Right atrium auricular region (tissue), 2 donors: ENCODE results near the gene AMIGO2. TPM values are rescaled to one million over a fixed set of nuclear protein-coding genes. Genes with fewer than 3 reads are reported as not detected.

Source experiments
- DNase-seq: peaks from one replicate; pipeline ENCODE4 v3.0.0-alpha.2; 2019; ENCODE audit warnings: low spot score
- H3K27ac ChIP-seq, 2 donors: fragments of 200-600 bp; sonication (generic); 1 replicate in 1 of 2; 2 replicates in 1 of 2; pipeline ENCODE4 v1.5.1; 2016 to 2019
- H3K27me3 ChIP-seq, 2 donors: fragments of 200-600 bp; sonication (generic); one replicate each; pipeline versions ENCODE4 v1.5.1 to v1.6.0; 2017 to 2019
- H3K36me3 ChIP-seq: fragments of 200-600 bp; sonication (generic); one replicate; pipeline ENCODE4 v1.5.1; 2016
- H3K4me1 ChIP-seq, 2 donors: fragments of 200-600 bp; sonication (generic); one replicate each; pipeline versions ENCODE4 v1.5.1 to v1.6.0; 2017 to 2019
- H3K4me3 ChIP-seq, 2 donors: fragments of 200-600 bp; sonication (generic); 1 replicate in 1 of 2; 2 replicates in 1 of 2; pipeline ENCODE4 v1.5.1; 2017 to 2019; ENCODE audit warnings: mild to moderate bottlenecking in 1 of 2, moderate library complexity in 1 of 2
- H3K9me3 ChIP-seq, 2 donors: fragments of 200-600 bp; sonication (generic); one replicate each; pipeline ENCODE4 v1.5.1; 2019
- total RNA-seq, 2 donors: library from RNA; depleted of rRNA; stranded (reverse); fragments of >200 nt; gene quantifications; one replicate each; pipeline ENCODE4 v1.1.0, GENCODE V29; 2016
- TF ChIP-seq, protein P1 (sequence below), 2 donors: fragments of 200-600 bp; sonication (generic); IDR thresholded peaks; one replicate each; pipeline ENCODE4 v1.5.1; 2019; ENCODE audit warnings: antibody characterized with exemption in 2 of 2

The AMIGO2 gene
- total RNA-seq, 2 donors from 2014 or later, result 2.3 to 5.8 TPM

DNA sequence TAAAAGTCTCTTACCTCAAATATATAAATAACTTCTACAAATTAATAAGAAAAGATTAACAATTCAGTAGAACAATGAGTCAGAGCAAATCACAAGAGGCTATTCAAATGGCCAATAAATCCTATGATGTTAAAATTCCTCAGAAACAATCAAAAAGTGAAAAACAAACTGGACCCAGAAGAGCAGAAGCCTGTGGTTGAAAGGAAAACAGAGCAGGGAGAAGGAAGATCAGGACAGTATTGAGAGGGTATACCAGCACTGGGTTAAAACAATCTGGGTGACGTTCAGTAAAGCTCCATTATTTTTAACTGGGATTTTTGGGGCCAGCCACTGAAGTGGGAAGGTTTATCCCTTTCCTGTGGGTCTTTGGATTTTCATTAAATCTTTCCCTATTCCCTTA lies 40.0 kb downstream of the AMIGO2 start:
- peaks cover 0 to 14% of the 10 kb centered on the region in 2 donors for H3K9me3 ChIP-seq
- DNase-seq, result no peak

DNA sequence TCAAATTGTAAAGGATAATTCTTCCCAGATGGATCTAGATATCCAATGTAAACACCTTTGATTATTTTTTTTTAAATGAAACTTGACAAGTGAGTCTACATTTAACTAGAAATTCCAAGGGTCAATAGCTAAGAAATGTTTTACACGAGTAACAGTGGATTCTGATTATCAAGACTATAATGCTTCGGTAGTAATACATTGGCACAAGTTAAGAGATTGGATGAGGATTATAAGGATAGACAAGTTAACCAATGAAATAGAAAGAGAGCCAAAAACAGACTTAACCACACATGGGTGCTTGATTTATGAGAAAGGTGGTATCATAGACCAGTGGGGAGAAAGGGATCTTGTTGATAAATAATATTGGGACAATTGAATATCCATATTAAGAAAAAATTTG lies 40.7 kb downstream of the AMIGO2 start:
- no peaks in the 10 kb centered on the region for H3K4me1 ChIP-seq
- TF ChIP-seq, protein P1, sequence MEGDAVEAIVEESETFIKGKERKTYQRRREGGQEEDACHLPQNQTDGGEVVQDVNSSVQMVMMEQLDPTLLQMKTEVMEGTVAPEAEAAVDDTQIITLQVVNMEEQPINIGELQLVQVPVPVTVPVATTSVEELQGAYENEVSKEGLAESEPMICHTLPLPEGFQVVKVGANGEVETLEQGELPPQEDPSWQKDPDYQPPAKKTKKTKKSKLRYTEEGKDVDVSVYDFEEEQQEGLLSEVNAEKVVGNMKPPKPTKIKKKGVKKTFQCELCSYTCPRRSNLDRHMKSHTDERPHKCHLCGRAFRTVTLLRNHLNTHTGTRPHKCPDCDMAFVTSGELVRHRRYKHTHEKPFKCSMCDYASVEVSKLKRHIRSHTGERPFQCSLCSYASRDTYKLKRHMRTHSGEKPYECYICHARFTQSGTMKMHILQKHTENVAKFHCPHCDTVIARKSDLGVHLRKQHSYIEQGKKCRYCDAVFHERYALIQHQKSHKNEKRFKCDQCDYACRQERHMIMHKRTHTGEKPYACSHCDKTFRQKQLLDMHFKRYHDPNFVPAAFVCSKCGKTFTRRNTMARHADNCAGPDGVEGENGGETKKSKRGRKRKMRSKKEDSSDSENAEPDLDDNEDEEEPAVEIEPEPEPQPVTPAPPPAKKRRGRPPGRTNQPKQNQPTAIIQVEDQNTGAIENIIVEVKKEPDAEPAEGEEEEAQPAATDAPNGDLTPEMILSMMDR (IDR thresholded peaks at IDR 0.05), result no peak
- no peak overlapping the region for H3K27ac ChIP-seq
- H3K4me3 ChIP-seq, result no peak overlapping the region
- no peak for DNase-seq
- H3K27me3 ChIP-seq, result no peaks in the 10 kb centered on the region
- H3K9me3 ChIP-seq, result peaks cover 0 to 14% of the 10 kb centered on the region in 2 donors
- no peaks in the 10 kb centered on the region for H3K36me3 ChIP-seq

More for the DNA sequence above, 40.0 kb downstream of the AMIGO2 start:
- TF ChIP-seq, protein P1 (IDR thresholded peaks at IDR 0.05), result no peak
- no peaks in the 10 kb centered on the region for H3K36me3 ChIP-seq
- no peak overlapping the region for H3K4me3 ChIP-seq
- H3K27me3 ChIP-seq, result no peaks in the 10 kb centered on the region
- no peaks in the 10 kb centered on the region for H3K4me1 ChIP-seq
- H3K27ac ChIP-seq, result no peak overlapping the region

DNA sequence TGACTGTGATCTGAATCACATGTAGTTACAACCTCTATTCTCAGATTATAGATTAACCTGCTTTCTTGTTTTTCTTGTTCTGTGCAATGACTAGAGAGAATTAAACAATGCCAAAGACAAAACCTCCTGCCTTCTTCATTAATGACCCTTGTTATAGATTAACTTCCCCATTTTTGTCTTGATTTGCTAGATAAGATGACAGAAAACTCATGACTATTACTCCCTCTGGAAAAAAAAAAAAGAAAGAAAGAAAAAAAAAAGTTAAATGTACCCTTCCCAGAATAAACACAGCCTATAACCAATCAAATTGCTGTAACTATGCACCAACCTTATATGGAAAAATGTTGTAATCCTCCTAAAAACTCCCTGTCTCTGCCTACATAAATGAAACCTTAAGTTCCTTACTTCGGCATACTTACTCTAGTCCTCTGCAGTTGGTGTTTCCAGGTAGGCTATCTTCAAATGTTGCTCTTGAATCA lies 41.5 kb downstream of the AMIGO2 start:
- Histone ChIP-seq H3K4me1 (no peaks in the 10 kb centered on the region), H3K36me3 (no peaks in the 10 kb centered on the region), H3K27ac (no peak overlapping the region), H3K27me3 (no peaks in the 10 kb centered on the region), H3K4me3 (no peak overlapping the region), H3K9me3 (peaks cover 0 to 14% of the 10 kb centered on the region in 2 donors)
- TF ChIP-seq, protein P1 (IDR thresholded peaks at IDR 0.05), result no peak
- DNase-seq, result no peak

DNA sequence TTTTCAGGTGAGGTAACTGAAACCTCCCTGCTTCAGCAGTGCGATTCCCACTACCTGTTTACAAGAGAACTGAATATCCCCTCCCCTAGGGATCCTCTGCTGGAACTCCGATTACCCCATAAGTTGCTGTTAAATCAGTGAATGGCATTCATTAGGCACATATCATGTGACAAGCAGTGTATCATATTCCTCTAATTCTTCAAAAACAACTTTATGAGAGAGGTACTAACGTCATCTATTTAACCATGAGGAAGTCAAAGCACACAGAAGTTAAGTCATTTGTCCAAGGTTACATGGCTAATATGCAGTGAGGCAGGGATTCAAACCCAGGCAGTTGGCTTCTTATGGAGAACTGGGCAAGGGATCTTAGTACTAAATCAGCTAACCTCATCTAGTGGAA lies 44.3 kb downstream of the AMIGO2 start:
- Histone ChIP-seq H3K4me1 (peaks cover 0 to 4% of the 10 kb centered on the region in 2 donors), H3K36me3 (no peaks in the 10 kb centered on the region), H3K27ac (no peak overlapping the region), H3K4me3 (no peak overlapping the region), H3K27me3 (no peaks in the 10 kb centered on the region), H3K9me3 (no peaks in the 10 kb centered on the region)
- TF ChIP-seq, protein P1 (IDR thresholded peaks at IDR 0.05), result no peak
- DNase-seq, result no peak

DNA sequence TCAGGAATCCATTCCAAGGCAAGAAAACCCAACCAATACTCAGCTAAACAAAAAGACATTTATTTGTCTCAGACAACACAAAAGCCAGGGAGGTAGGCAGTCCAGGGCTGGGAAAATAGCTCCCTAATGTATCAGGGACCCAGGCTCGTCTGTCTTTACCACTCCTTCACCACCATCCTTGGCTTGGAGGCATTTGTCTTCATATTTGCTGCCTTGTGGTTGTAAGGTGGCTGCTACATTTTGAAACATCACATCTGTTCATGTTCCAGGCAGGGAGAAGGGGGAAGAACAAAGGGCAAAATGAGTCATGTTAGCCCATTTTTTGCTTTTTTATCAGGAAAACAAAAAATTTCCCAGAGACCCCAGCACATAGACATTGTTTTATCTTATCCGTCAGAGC lies 45.1 kb downstream of the AMIGO2 start:
- H3K27ac ChIP-seq, result no peak overlapping the region
- DNase-seq, result no peak
- no peak overlapping the region for H3K4me3 ChIP-seq
- H3K36me3 ChIP-seq, result no peaks in the 10 kb centered on the region
- TF ChIP-seq, protein P1 (IDR thresholded peaks at IDR 0.05), result no peak
- no peaks in the 10 kb centered on the region for H3K27me3 ChIP-seq
- H3K9me3 ChIP-seq, result no peaks in the 10 kb centered on the region
- peaks cover 0 to 4% of the 10 kb centered on the region in 2 donors for H3K4me1 ChIP-seq
